Keratinocyte (primary cell): ENCODE results near the gene JPT1. TPM values are rescaled to one million over a fixed set of nuclear protein-coding genes. Genes with fewer than 3 reads are reported as not detected.

Experiments
- DNase-seq: peaks from one replicate; pipeline ENCODE4 v3.0.0-alpha.2; 2011; ENCODE audit warnings: low read depth, missing footprints, low spot score
- FAIRE-seq: peaks from 2 replicates; lab custom pipeline; 2011; peaks lifted over from hg19 to GRCh38; lab: Jason Lieb, UNC
- H2AFZ ChIP-seq: 2 replicates; pipeline ENCODE4 v1.6.0; 2012; ENCODE audit warnings: low read length, control low read depth, inconsistent platforms; ENCODE audit not compliant: control insufficient read depth
- H3K27ac ChIP-seq: 2 replicates; pipeline ENCODE4 v1.5.1; 2011; ENCODE audit warnings: low read length; ENCODE audit not compliant: control insufficient read depth, insufficient read depth
- H3K27me3 ChIP-seq: 3 replicates; pipeline ENCODE4 v1.6.0; 2011; ENCODE audit warnings: low read length; ENCODE audit not compliant: control insufficient read depth, insufficient read depth; ENCODE audit errors: extremely low read depth
- H3K36me3 ChIP-seq, 2 experiments: 2 replicates in 1 of 2; 3 replicates in 1 of 2; pipeline ENCODE4 v1.5.1; 2011; ENCODE audit warnings: low read length in 2 of 2, mild to moderate bottlenecking in 1 of 2; ENCODE audit not compliant: control insufficient read depth in 2 of 2, insufficient read depth in 2 of 2; ENCODE audit errors: extremely low read depth in 1 of 2
- H3K4me1 ChIP-seq: 3 replicates; pipeline ENCODE4 v1.5.1; 2011; ENCODE audit warnings: low read length; ENCODE audit not compliant: control insufficient read depth, insufficient read depth; ENCODE audit errors: extremely low read depth
- H3K4me2 ChIP-seq: 3 replicates; pipeline ENCODE4 v1.6.0; 2011; ENCODE audit warnings: low read depth, low read length; ENCODE audit not compliant: control insufficient read depth, insufficient read depth; ENCODE audit errors: extremely low read depth
- H3K4me3 ChIP-seq, 3 experiments: fragments of 200-600 bp in 1 of 3; sonication (generic) in 1 of 3; 2 replicates in 2 of 3; 3 replicates in 1 of 3; pipeline ENCODE4 v1.5.1; 2011 to 2016; ENCODE audit warnings: low read length in 3 of 3, mild to moderate bottlenecking in 3 of 3, control low read depth in 2 of 3, inconsistent platforms in 1 of 3, low read depth in 1 of 3, mixed read lengths in 1 of 3, mixed run types in 1 of 3, moderate library complexity in 1 of 3; ENCODE audit not compliant: control insufficient read depth in 2 of 3, insufficient read depth in 2 of 3; ENCODE audit errors: extremely low read depth in 1 of 3
- H3K79me2 ChIP-seq: 2 replicates; pipeline ENCODE4 v1.6.0; 2012; ENCODE audit warnings: low read length; ENCODE audit not compliant: control insufficient read depth, insufficient read depth
- H3K9ac ChIP-seq: 3 replicates; pipeline ENCODE4 v1.6.0; 2011; ENCODE audit warnings: low read length; ENCODE audit not compliant: control insufficient read depth, insufficient read depth; ENCODE audit errors: extremely low read depth
- H3K9me1 ChIP-seq: 3 replicates; pipeline ENCODE4 v1.6.0; 2011; ENCODE audit warnings: low read length; ENCODE audit not compliant: control insufficient read depth, insufficient read depth; ENCODE audit errors: extremely low read depth
- H3K9me3 ChIP-seq: 2 replicates; pipeline ENCODE4 v1.5.1; 2012; ENCODE audit warnings: low read depth, low read length; ENCODE audit not compliant: control insufficient read depth
- H4K20me1 ChIP-seq: 3 replicates; pipeline ENCODE4 v1.6.0; 2011; ENCODE audit warnings: low read length; ENCODE audit not compliant: control insufficient read depth, insufficient read depth; ENCODE audit errors: extremely low read depth
- CTCF ChIP-seq, 3 experiments: IDR thresholded peaks in 1 of 3; conservative IDR thresholded peaks in 1 of 3; optimal IDR thresholded peaks in 1 of 3; 2 replicates in 2 of 3; 3 replicates in 1 of 3; pipeline versions ENCODE3 to v1.5.1; 2011; ENCODE audit warnings: low read length in 3 of 3, mild to moderate bottlenecking in 3 of 3, moderate library complexity in 2 of 3, control low read depth in 1 of 3, inconsistent platforms in 1 of 3; ENCODE audit not compliant: insufficient read depth in 2 of 3; ENCODE audit errors: extremely low read depth in 1 of 3
- EZH2 ChIP-seq: IDR thresholded peaks from one replicate; pipeline ENCODE4 v1.6.1; 2012; ENCODE audit warnings: inconsistent platforms, mild to moderate bottlenecking, low read length, moderate library complexity
- dilution Hi-C: fragments of 300-500 bp; cut with MboI; formaldehyde crosslinking; loops from one replicate; pipeline ENCODE4 v1.7.0; 2020; ENCODE audit warnings: low sequenced_read_pairs; ENCODE audit not compliant: extremely low pct_ligation_motif_present
- polyA plus RNA-seq, 5 experiments: library from polyadenylated mRNA; depleted of rRNA in 3 of 5; stranded (reverse) in 3 of 5; stranded (forward) in 1 of 5; unstranded in 1 of 5; fragments of >200 nt; gene quantifications; 1 replicate in 1 of 5; 2 replicates in 3 of 5; 3 replicates in 1 of 5; pipeline versions ENCODE4 v1.2.1 to v1.2.3, GENCODE V29; 2011 to 2012; ENCODE audit warnings: missing spikeins in 2 of 5, low read depth in 1 of 5, low replicate concordance in 1 of 5

JPT1 gene
- polyA plus RNA-seq, 1 donor (not counting 4 experiments of a cell fraction or from before 2014, with no cell fraction given) = 142 TPM

DNA sequence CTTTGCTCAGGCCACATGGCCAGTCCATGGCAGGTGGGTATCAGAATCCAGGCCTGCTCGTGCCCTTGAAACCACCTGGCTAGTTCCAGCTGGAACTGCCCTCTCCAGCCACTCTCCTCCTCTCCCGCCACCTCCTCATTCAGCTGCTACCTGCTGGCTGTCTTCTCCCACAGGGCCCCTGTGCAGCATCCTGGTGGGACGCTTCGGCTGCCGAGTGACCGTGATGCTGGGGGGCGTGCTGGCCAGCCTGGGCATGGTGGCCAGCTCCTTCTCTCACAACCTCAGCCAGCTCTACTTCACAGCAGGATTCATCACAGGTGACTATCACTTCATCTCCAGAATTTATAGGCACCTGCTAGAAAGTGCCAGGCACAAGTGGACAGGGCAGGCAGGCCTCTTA, 56.4 kb downstream of the JPT1 start:
- Histone ChIP-seq H3K4me3 (no peak overlapping the region), H3K4me2 (no peak overlapping the region), H3K27me3 (no peaks in the 10 kb centered on the region), H3K27ac (no peak overlapping the region), H4K20me1 (no peaks in the 10 kb centered on the region), H3K36me3 (peaks cover 2 to 6% of the 10 kb centered on the region in 2 experiments), H3K9ac (no peak overlapping the region), H3K79me2 (no peaks in the 10 kb centered on the region), H3K9me1 (no peaks in the 10 kb centered on the region), H2AFZ (no peak overlapping the region), H3K4me1 (peaks cover 16% of the 10 kb centered on the region), H3K9me3 (no peaks in the 10 kb centered on the region)
- no peak for DNase-seq
- FAIRE-seq = no peak
- TF ChIP-seq EZH2 = no peak
- TF ChIP-seq CTCF (optimal IDR thresholded peaks at IDR 0.05 in 1 of 3, IDR thresholded peaks at IDR 0.05 in 1 of 3, conservative IDR thresholded peaks at IDR 0.05 in 1 of 3; ENCODE audit: extremely low read depth in 1 of 3, insufficient read depth in 2 of 3, low read length in 3 of 3) = no peak
- dilution Hi-C loops = no loop called here

DNA sequence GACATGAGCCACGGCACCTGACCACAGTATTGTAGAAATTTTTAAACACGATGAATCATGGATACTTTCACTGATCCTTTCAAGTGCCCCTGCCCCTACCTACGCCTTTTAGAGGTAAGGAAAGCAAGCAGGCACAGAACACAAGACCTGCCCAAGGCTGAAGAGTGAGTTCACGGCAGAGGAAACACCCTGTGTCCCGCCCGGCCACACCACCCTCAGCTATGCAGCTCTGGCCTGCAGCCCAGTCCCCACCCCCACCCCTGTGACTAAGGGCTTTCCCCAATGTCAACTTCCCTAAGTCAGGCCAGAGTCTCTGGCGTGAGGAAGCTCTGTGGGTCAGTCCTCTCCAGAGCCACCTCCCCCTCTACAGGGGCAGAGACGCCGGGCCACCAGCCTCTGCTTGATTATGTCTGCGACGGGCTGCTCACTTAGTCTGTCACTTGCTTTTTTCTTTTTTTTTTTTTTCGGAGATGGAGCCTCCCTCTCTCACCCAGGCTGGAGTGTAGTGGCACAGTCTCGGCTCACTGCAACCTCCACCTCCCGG, 58.2 kb downstream of the JPT1 start:
- dilution Hi-C loops = no loop called here
- Histone ChIP-seq H3K27me3 (no peaks in the 10 kb centered on the region), H3K27ac (peak overlapping the region; percentile 49), H3K4me1 (peaks cover 30% of the 10 kb centered on the region), H3K4me2 (peak overlapping the region; percentile 47), H3K9me3 (no peaks in the 10 kb centered on the region), H3K79me2 (no peaks in the 10 kb centered on the region), H3K36me3 (peaks cover 2 to 6% of the 10 kb centered on the region in 2 experiments), H4K20me1 (no peaks in the 10 kb centered on the region), H3K4me3 (no peak overlapping the region), H3K9me1 (no peaks in the 10 kb centered on the region), H3K9ac (no peak overlapping the region), H2AFZ (no peak overlapping the region)
- DNase-seq (peak; percentile 95), FAIRE-seq (peak; percentile 94)
- no peak for TF ChIP-seq EZH2
- no peak for TF ChIP-seq CTCF (optimal IDR thresholded peaks at IDR 0.05 in 1 of 3, IDR thresholded peaks at IDR 0.05 in 1 of 3, conservative IDR thresholded peaks at IDR 0.05 in 1 of 3; ENCODE audit: extremely low read depth in 1 of 3, insufficient read depth in 2 of 3, low read length in 3 of 3)
